OCI-LY7 (cell line): ENCODE measurements around the gene PHIP.

Source experiments
- CTCF ChIP-seq: fragments of 200-600 bp; sonication (generic); conservative IDR thresholded peaks from 2 replicates; pipeline ENCODE4 v1.5.1; 2014; ENCODE audit warnings: mild to moderate bottlenecking, antibody characterized with exemption, low read length, moderate library complexity, mixed read lengths
- EZH2phosphoT487 ChIP-seq: fragments of 200-600 bp; sonication (generic); IDR thresholded peaks from 2 replicates; pipeline ENCODE4 v1.6.1; 2018; ENCODE audit warnings: low read depth, borderline replicate concordance, mild to moderate bottlenecking, mixed run types, antibody characterized with exemption, low read length, moderate library complexity, mixed read lengths

- TF ChIP-seq CTCF (no peak), EZH2phosphoT487 (no peak)
These were observed 1.5 kb upstream of the PHIP start for GRCh38 chr6:79079561-79080041.
